HG03354 (cell line): ENCODE measurements around the gene GAREM2.
"Not testable (repeated sequence)": the region's sequence is repeated elsewhere in the genome, so short reads cannot be mapped to it uniquely, and the experiment has no call there.

Experiments
- ATAC-seq: cut with Tn5 transposase; IDR thresholded peaks from one replicate; pipeline ENCODE4 v1.9.1; 2021; ENCODE audit warnings: mild to moderate bottlenecking; ENCODE audit not compliant: unreplicated experiment, poor library complexity, severe bottlenecking

The GAREM2 gene

DNA sequence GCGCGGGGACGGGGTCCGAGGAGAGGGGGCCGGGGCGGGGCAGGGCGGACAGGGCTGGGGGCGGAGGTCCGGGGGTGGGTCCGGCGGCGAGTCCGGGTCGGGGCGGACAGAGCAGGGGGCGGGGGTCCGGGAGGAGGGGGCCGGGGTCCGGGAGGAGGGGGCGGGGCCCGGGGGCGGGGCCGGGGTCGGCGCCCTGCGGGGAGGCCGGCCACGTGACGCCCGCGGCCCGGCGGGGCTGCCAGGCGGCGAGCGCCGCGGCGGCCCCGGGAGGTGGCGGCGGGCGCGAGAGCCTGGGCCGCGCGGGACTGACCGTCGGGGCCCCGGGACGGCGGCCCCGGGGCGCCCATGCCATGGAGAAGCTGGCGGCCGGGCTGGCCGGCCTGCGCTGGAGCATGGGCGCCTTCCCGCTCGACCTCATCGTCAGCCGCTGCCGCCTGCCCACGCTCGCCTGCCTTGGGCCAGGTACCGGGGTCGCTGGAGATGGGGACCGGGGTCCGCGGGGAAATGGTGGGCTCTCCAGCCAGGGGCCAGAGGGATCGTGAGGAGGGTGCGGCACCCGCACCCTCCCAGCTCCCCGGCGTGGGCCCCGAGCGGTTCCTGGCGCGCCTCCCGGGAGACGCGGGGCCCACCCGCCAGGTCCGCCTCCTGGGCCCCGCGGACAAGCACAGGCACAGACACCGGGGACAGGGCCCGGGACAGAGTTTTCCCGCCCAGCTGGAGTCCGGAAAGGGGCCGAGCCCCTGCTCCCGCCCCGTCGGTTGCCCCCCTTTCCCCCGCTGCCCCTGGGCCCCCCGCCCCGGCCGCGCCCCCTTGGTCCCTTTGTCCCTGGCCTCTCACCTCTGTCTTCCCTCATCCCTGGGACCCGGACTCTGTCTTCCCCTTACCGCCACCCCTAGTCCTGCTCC, at the start of gene GAREM2:
GAREM2 (plus strand) TSS at position 218 of the 905 bp plus-strand sequence; CDS start at position 351, 133 bp downstream.
- ATAC-seq: no peak

DNA sequence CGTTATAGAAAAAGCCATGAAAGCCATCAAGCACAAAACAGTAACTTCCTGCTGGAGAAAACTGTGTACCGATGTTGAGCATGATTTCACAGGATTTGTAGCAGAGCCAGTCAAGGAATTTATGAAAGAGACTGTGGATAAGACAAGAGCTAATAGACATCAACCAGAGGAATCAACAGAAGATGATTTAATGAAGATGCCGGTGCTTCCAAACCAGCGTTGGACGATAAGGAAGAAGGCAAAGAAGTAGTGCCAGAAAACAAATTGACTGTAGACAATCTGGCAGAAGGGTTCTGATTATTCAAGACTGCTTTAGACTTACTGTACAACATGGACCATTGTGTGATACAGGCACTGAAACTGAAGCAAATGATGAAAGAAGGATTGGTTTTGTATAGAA, 49.5 kb upstream of the GAREM2 start:
- ATAC-seq: no peak

DNA sequence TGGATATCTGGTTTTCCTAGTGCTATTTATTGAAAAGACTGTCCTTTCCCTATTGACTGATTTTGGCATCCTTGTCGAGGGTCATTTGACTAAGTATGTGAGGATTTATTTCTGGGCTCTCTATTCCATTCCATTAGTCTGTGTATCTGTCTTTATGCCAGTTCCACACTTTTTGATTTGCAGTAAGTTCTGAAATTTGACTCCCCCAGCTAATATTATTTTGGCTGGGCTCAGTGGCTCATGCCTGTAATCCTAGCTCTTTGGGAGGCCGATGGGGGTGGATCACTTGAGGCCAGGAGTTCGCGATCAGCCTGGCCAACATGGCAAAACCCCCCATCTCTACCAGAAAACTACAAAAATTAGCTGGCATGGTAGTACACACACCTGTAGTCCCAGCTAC, 46.8 kb upstream of the GAREM2 start:
- no peak for ATAC-seq

DNA sequence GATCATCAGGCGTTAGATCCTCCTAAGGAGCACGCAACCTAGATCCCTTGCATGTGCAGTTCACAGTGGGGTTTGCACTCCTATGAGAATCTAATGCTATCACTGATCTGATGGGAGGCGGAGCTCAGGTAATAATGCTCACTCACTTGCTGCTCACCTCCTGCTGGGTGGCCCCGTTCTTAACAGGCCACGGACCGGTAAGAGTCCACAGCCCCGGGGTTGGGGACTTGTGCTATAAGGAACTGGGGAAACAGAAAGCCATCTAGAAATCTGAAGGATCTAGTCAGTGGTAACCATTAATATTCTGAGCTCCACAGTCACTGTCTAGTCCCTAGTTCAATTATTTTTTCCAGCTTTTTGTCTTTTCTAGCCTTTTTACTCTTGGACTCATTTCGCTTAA, 44.7 kb upstream of the GAREM2 start:
- ATAC-seq: no peak

DNA sequence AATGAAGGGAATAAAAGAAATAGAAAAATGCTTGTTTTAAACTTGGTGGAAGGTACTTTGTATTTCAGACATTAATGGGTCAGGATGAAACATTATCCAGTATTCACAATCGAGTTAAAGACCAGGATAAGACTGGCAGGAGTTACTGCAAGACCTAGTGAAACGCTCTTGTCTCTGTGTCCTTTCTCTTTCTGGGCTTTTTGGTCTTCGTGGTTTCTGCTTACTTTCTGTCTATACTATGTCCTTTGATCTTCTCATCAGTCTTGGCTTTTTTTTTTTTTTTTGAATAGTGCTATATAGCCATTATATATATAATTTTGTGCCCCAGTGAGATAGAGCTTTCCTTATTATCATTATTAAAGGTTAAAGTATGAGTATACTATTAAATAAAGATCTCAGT, 42.1 kb upstream of the GAREM2 start:
- no peak for ATAC-seq

DNA sequence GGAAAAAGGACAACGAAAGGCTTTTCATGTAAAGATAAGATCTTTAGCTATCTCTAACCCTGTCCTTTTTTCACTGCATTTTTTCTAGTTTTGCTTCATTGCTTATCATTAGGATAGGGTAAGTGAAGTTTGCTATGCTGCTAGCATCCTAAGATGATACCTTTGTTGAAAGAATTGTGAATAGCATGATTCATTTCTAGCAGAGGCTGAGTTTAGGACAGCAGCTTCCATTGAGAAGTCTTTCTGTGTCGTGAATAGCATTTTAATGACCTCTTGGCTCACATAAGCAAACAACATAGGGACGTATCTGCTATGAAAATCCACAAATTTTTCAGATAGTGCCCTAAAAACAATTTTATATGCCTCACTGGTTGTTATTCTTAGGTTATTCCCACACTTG, 36.4 kb upstream of the GAREM2 start:
- no peak for ATAC-seq

DNA sequence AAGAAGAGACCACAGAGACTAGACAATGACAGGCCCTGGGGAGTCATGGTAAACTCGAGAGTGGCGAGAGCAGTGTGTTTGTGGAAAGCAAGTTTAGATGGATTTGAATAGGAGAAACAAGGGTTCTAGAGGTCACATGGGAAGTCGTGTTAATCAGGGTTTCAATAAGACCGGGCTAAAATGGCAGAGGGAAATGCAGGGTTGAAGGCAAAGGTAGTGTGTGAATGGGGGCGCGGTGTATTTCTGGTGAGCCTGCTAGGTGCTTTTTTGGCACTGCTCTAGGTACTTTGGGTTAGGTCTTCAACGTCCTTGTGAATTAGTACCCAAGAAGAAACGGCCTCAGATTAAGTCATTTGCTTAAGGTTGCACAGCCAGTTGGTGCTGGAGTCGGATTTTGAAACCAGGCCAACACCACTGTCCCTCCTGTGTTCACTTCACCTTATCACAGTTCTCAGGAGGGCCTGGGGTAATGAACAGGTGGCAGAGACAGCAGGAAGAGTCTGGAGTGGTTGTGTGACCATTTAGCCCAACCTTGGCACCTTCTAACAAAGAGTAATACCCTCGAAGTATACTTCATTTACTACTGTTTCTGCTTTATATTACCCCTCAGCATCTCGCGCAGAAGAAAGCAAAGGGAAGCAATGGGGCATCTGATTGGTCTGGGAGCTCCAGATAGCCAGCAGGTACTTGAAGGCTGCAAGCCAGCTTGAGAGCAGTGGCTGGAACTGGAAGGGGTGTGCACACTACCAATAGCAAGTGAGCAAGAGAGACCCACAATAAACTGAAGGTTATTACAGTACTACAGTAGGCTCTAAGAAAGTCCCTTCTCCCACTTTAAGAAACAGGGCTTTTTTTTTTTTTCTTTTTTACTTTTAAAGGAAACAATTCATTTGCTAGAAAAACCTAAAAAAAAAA, 33.4 kb upstream of the GAREM2 start:
- ATAC-seq: no peak

DNA sequence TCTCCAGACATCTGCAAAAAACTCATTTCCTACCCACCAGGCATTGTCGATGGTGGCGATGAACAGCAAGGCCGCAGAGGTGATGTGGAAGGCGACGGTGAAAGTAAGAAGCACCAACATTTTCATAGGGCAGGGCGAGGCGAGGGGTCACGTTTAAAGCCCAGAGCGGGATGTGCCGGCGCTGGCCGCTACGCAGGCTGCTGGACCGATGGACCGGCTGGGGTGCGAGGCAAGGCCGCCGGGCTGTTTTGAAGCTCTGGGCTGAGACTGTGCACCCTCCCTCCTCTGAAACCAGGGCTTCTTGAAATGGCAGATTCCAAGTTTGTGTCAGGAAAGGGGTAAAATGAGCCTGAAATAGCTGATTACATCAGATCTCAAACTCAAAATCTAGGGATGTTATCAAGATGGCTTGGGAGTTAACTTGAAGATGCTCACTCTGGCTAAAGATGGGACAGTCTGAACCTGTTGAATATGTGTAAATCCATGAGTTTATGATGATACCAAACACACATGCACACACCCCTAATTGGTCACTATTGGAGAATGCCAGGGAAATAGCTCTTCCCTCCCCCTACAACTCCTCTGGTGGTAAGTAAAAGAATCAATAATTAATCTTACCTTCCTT, 31.6 kb upstream of the GAREM2 start:
- ATAC-seq: no peak

DNA sequence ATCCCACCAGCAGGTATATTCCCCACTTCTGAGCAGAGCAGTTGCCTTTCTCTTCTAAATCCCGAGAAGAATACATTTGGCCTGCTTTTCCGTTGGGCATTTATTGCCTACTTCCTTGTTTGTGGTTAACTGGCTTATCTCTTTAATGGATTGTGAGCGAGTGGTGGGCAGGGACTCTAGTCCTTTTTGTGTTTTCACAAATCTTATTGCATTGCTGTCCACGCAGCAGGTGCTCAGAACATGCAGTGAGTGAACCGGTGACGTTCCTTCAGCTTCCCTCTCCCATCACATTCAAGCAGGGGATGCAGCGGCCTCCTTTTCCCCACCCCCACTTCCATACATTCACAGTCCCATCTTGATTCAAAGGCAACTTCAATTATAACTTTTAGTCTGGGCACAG, 28.9 kb upstream of the GAREM2 start:
- no peak for ATAC-seq

DNA sequence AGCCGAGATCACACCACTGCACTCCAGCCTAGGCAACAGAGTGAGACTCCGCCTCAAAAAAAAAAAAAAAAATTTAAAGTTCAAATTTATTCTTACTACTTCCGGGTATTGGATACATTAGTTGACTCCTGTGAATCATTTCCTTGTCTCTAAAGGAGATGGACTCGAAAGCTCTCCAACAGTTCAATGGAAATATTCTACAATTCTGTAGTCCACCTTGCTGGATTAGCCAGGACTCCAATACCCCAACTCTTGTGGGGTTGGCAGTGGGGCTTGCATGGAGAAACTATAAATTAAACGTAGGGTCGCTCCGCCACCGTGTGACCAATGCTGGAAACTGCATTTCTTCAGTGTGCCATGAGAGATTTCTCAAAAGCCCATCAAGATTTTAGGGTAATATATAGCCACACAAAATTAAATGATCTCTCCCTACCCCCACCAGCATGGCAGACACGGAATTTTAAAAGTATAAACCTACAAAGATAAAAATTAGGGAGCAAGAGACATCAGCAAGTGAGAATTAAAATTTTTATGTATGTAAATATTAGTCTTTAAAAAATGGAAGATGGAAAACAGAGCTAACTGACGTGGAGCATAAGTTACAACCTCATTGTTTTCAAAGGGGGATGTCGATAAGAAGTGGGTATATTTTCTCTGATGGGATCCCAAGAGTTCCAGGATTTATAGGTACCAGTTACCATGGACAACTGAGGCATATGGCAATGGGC, 27.8 kb upstream of the GAREM2 start:
- no peak for ATAC-seq

DNA sequence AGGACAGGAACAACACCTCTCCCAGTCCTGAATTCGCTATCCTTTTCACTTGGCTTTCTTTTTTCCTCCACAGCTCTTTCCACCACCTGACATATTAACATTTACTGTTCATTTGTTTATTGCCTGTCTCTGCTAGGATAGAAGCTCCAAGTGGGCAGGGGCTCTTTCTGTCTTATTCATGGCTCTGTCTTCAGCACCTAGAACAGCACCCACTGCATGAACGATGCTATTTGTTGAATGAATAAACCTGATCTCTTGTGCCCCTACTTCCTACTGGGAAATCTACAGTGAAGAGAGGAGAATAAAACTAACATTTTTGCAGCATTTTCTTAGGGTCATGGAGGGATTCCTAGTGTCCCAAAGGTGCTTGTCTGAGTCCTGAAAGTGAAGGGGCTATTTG, 24.4 kb upstream of the GAREM2 start:
- ATAC-seq: no peak

DNA sequence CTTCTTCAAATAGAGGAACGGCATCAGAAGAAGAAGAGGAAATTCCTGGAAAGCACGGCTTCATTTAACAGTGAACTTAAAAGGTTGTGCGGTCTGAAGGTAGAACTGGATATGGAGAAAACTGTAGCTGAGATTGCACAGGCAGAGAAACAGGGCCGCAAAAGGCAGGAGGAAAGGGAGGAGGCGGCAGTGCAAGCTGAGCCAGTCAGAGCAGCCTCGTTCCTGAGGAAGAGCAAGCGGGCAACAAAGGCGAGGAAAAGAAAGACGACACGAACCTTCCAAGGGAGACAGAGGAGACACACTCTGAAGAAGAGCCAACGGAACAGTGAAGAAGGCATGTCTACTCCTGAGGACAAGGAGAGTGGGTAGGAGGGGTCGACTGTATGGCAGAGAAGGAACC, 22.6 kb upstream of the GAREM2 start:
- ATAC-seq: no peak

DNA sequence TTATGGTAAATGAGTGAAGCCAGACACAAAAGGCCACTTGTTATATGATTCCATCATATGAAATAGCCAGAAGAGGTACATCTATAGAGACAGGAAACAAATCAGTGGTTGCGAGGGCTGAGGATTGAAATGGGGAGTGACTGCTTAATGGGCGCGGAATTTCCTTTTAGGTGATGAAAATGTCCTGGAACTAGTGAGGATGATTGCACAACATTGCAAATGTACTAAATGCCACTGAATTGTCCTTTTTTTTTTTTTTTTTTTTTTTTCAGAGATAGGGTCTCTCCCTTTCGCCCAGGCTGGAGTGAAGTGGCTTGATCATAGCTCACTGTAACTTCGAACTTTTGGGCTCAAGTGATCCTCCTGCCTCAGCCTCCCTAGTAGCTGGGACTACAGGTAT, 15.3 kb upstream of the GAREM2 start:
- ATAC-seq: no peak

DNA sequence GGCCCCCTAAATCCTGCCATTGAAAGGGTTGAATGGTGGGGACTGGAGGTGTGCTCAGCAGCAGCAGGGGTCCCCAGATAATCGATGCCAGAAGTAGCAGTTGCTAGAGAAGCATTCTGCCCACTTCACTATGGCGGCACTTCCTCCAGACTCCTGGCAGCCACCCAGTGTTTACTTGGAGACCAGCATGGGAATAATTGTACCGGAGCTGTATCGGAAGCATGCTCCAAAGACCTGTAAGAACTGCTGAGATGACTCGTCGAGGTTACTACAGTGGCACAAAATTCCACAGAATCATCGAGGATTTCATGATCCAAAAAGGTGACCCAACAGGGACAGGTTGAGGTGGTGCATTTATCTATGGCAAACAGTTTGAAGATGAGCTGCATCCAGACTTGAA, 11.0 kb upstream of the GAREM2 start:
- no peak for ATAC-seq

DNA sequence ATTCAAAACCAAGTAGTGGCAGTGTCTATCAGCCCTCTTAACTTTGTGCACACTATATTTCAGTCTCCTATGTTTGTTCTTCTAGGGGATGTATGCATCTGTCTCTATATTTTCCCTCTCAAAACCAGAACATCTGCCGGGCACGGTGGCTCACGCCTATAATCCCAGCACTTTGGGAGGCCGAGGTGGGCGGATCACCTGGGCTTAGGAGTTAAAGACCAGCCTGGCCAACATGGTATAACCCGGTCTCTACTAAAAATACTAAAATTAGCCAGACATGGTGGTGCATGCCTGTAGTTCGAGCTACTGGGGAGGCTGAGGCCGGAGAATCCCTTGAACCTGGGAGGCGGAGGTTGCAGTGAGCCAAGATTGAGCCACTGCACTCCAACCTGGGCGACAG, 9.9 kb upstream of the GAREM2 start:
- ATAC-seq: no peak

DNA sequence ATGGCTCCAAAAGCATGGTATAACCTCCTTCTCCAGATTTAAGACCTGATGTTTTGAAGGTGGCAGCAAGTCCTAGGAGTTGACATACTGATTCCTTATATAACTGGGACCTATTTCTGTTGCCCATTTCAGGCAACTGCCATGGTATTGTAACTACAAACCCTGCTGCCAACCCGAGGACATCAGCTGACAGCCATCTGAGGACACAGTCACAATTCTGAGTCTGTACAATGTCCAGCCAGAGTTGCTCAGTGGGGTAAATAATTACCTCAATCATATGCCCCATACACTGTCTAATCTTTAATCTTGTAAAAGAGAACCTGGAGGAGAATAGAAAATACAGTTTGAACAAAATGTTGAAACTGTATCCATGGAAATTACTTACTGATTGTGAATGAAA, 8.7 kb upstream of the GAREM2 start:
- no peak for ATAC-seq

DNA sequence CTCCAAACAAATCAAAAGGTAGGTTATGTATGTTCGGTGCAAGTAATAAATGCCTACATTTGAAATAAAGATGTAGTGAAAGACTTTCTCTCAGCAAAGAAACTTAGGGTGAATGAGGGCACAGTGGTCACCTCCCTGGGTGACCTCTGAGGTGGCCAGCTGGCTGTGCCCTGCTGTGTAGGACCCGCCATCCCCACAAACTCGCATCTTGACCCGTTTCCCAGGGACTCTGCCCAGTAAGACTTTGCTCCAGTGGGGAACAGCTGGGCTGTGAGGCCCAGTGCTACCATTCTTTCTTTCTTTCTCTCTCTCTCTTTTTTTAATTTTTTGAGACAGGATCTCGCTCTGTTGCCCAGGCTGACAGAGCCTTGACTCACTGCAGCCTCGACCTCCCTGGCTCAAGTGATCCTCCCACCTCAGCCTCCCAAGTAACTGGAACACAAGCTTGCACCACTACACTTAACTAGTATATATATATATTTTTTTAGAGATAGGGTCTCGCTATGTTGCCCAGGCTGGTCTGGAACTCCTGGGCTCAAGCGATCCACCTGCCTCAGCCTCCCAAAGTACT, 8.2 kb upstream of the GAREM2 start:
- ATAC-seq: no peak

DNA sequence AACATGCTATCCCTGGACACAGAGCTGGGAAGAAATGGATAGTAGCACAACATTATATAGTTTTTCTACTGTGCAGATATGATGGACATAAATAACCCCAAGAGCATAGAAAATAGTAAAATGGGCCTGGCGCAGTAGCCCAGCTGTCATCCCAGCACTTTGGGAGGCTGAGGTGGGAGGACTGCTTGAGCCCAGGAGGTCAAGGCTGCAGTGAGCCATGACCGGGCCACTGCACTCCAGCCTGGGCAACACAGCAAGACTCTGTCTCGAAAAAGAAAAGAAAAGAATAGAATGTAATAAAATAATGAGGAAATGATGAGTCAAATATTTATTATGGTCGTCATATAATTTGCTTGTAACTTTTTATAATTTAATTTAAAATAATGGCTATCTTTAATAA, 7.5 kb upstream of the GAREM2 start:
- no peak for ATAC-seq

DNA sequence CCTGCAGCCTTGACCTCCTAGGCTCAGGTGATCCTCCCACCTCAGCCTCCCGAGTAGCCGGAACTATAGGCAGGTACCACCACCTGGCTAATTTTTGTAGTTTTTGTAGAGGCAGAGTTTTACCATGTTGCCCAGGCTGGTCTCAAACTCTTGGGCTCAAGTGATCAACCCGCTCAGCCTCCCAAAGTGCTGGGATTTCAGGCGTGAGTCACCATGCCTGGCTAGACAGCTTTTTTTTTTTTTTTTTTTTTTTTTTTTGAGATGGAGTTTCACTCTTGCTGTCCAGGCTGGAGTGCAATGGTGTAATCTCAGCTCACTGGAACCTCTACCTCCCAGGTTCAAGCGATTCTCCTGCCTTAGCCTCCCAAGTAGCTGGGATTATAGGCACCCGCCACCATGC, 6.3 kb upstream of the GAREM2 start:
- not testable (repeated sequence) for ATAC-seq
